MM.1S (cell line): Measurements from ENCODE around the gene OLFM2.

Experiments
- DNase-seq: peaks from one replicate; pipeline ENCODE4 v3.0.0-alpha.2; 2015
- H2AFZ ChIP-seq: fragments of 300-600 bp; sonication (generic); 2 replicates; pipeline ENCODE4 v1.6.0; 2016; ENCODE audit warnings: antibody characterized with exemption, low read length
- H3F3A ChIP-seq: fragments of 300-600 bp; sonication (generic); 2 replicates; pipeline ENCODE4 v1.6.1; 2016; ENCODE audit warnings: mild to moderate bottlenecking, antibody characterized with exemption, low read length, moderate library complexity, mixed read lengths; ENCODE audit not compliant: insufficient read depth
- H3K27ac ChIP-seq: fragments of 300-600 bp; sonication (generic); 2 replicates; pipeline ENCODE4 v1.5.1; 2016; ENCODE audit warnings: mild to moderate bottlenecking, low read length
- H3K27me3 ChIP-seq: fragments of 300-600 bp; sonication (generic); replicated peaks from 2 replicates; pipeline ENCODE4 v1.6.0; 2016; ENCODE audit warnings: low read length; ENCODE audit not compliant: insufficient read depth
- H3K36me3 ChIP-seq: fragments of 300-600 bp; sonication (generic); replicated peaks from 2 replicates; pipeline ENCODE4 v1.6.1; 2016; ENCODE audit warnings: mild to moderate bottlenecking, low read length, mixed read lengths; ENCODE audit not compliant: insufficient read depth
- H3K4me1 ChIP-seq: fragments of 300-600 bp; sonication (generic); 2 replicates; pipeline ENCODE4 v1.6.1; 2016; ENCODE audit warnings: low read length, mixed read lengths
- H3K4me2 ChIP-seq: fragments of 300-600 bp; sonication (generic); 2 replicates; pipeline ENCODE4 v1.6.0; 2016; ENCODE audit warnings: low read depth, low read length
- H3K4me3 ChIP-seq: fragments of 300-600 bp; sonication (generic); 2 replicates; pipeline ENCODE4 v1.5.1; 2016; ENCODE audit warnings: low read length, mixed read lengths
- H3K79me2 ChIP-seq: fragments of 300-600 bp; sonication (generic); 2 replicates; pipeline ENCODE4 v1.6.1; 2016; ENCODE audit warnings: mixed run types, low read length, mixed read lengths
- H3K9ac ChIP-seq: fragments of 300-600 bp; sonication (generic); 2 replicates; pipeline ENCODE4 v1.6.1; 2016; ENCODE audit warnings: low read length, mixed read lengths
- H3K9me2 ChIP-seq: fragments of 300-600 bp; sonication (generic); replicated peaks from 2 replicates; pipeline ENCODE4 v1.6.1; 2016; ENCODE audit warnings: mild to moderate bottlenecking, low read length, mixed read lengths; ENCODE audit not compliant: insufficient read depth
- H3K9me3 ChIP-seq: fragments of 300-600 bp; sonication (generic); replicated peaks from 2 replicates; pipeline ENCODE4 v1.6.1; 2016; ENCODE audit warnings: mild to moderate bottlenecking, low read length, mixed read lengths; ENCODE audit not compliant: insufficient read depth
- H4K20me1 ChIP-seq: fragments of 300-600 bp; sonication (generic); 2 replicates; pipeline ENCODE4 v1.6.1; 2016; ENCODE audit warnings: mild to moderate bottlenecking, low read length, moderate library complexity, mixed read lengths; ENCODE audit not compliant: insufficient read depth
- EZH2 ChIP-seq: fragments of 300-600 bp; sonication (generic); optimal IDR thresholded peaks from 2 replicates; pipeline ENCODE3; 2017; ENCODE audit warnings: low read depth, mild to moderate bottlenecking, antibody characterized with exemption, low read length, mixed read lengths
- EZH2phosphoT487 ChIP-seq: fragments of 300-600 bp; sonication (generic); IDR thresholded peaks from 2 replicates; pipeline ENCODE4 v1.6.1; 2018; ENCODE audit warnings: antibody characterized with exemption, low read length
- TF ChIP-seq, protein P1 (sequence below): fragments of 300-600 bp; sonication (generic); IDR thresholded peaks from 2 replicates; pipeline ENCODE4 v1.5.1; 2016; ENCODE audit warnings: antibody characterized with exemption, low read length, mixed read lengths

Gene OLFM2

DNA sequence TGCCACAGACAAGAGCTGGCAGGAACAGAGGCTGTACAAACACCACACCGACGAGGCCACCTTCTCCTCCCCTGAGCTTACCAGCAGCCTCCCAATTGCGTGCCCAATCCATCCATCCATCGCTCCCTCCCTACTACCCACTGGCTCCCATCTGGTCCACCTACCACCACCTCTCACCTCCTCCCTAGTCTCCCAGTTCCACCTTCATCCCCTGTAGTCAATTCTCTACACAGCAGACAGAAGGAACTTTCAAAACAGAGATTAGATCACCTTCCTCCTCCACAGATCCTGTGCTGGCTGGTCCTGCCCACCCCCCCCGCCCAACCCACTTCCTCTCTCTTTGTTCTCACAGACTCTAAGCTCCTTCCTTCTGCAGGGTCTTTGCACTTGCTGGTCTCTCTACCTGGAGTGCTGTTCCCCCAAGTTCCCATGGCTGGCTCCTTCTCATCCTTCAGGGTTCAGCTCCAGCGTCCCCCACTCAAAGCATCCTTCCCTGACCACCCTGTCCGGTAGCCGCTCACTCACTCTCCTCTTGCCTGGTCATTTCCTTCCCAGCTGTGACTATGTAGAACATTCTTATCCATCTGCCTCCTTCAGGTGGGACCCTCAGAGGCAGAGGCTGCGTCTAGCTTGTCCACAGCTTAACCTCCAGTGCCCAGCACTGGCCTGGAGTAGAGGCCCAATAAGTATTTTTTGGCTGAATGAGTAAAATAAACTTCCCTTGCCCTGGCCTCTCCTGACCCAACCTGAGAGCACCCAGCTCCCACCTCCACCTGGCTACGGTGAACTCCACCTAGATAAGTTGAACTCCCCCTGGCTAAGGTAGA, 78.2 kb downstream of the OLFM2 start:
- Histone ChIP-seq H2AFZ (no peak overlapping the region), H3K9ac (no peak overlapping the region), H3K9me2 (no peaks in the 10 kb centered on the region), H3K27me3 (no peaks in the 10 kb centered on the region), H3K4me2 (no peak overlapping the region), H3K79me2 (no peaks in the 10 kb centered on the region), H3K9me3 (no peaks in the 10 kb centered on the region), H3F3A (no peaks in the 10 kb centered on the region), H3K4me3 (no peak overlapping the region), H3K4me1 (no peaks in the 10 kb centered on the region), H3K27ac (no peak overlapping the region), H3K36me3 (no peaks in the 10 kb centered on the region), H4K20me1 (no peaks in the 10 kb centered on the region)
- TF ChIP-seq EZH2phosphoT487, result no peak
- no peak for DNase-seq

DNA sequence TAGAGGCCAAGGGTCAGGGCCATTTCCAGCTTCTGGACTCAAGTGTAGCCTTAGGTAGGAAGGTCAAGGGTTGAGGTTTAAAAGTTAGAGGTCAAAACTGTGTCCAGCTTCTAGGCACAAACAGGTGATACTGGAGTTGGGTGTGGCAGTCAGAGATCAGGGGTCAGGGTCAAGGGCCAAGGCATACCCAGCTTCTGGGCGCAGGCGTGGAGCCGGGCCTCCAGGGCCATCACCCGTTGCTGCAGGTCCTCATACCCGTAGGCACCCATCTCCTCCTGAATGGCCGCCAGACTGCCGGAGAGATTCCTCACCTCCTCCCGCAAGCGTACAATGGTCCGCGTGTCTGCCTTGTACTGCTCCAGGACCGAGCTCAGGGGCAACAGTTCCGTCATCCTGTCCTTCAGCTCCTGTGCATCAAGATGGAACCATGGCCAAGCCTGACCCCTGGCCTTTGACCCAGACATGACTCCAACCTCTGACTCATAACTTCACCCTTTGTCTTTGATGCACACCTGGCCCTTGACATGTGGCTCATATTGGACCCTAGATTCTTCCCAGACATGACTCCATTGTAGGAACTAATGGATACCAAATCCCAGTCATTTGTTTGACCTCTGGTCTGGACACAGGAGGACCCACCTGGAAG, 79.1 kb downstream of the OLFM2 start:
- Histone ChIP-seq H3K9me3 (no peaks in the 10 kb centered on the region), H3K36me3 (no peaks in the 10 kb centered on the region), H3F3A (no peaks in the 10 kb centered on the region), H3K9ac (no peak overlapping the region), H3K4me3 (no peak overlapping the region), H3K79me2 (no peaks in the 10 kb centered on the region), H3K27me3 (no peaks in the 10 kb centered on the region), H4K20me1 (no peaks in the 10 kb centered on the region), H3K4me1 (no peaks in the 10 kb centered on the region), H3K9me2 (no peaks in the 10 kb centered on the region), H3K27ac (no peak overlapping the region), H3K4me2 (no peak overlapping the region), H2AFZ (no peak overlapping the region)
- no peak for TF ChIP-seq EZH2phosphoT487
- TF ChIP-seq, protein P1, sequence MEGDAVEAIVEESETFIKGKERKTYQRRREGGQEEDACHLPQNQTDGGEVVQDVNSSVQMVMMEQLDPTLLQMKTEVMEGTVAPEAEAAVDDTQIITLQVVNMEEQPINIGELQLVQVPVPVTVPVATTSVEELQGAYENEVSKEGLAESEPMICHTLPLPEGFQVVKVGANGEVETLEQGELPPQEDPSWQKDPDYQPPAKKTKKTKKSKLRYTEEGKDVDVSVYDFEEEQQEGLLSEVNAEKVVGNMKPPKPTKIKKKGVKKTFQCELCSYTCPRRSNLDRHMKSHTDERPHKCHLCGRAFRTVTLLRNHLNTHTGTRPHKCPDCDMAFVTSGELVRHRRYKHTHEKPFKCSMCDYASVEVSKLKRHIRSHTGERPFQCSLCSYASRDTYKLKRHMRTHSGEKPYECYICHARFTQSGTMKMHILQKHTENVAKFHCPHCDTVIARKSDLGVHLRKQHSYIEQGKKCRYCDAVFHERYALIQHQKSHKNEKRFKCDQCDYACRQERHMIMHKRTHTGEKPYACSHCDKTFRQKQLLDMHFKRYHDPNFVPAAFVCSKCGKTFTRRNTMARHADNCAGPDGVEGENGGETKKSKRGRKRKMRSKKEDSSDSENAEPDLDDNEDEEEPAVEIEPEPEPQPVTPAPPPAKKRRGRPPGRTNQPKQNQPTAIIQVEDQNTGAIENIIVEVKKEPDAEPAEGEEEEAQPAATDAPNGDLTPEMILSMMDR, result no peak
- no peak for TF ChIP-seq EZH2
- no peak for DNase-seq

DNA sequence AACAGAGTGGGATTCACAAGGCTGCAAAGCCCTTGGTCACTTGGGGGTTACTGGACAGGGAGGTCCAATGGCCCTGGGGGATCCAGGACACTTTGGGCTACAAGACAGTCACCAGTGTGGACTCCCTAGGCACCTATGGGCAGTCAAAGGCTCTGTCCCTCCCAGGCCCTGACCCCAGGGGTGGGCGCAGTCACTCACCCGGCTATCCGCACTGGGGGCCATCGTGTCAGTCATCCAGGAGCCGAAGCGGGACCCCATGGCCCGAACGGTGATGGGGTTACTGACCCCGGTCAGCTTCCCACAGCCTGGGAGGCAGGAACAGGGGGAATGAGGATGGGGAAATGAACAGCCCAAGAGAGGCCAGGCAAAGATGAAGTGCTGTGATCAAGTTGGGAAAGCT, 79.7 kb downstream of the OLFM2 start:
- no peaks in the 10 kb centered on the region for H3F3A ChIP-seq
- H4K20me1 ChIP-seq, result no peaks in the 10 kb centered on the region
- H3K79me2 ChIP-seq, result no peaks in the 10 kb centered on the region
- no peaks in the 10 kb centered on the region for H3K9me2 ChIP-seq
- DNase-seq, result no peak
- H3K9me3 ChIP-seq, result no peaks in the 10 kb centered on the region
- no peak overlapping the region for H3K27ac ChIP-seq
- H3K36me3 ChIP-seq, result no peaks in the 10 kb centered on the region
- no peak overlapping the region for H3K9ac ChIP-seq
- no peaks in the 10 kb centered on the region for H3K27me3 ChIP-seq
- H3K4me3 ChIP-seq, result no peak overlapping the region
- H3K4me2 ChIP-seq, result no peak overlapping the region
- no peaks in the 10 kb centered on the region for H3K4me1 ChIP-seq
- H2AFZ ChIP-seq, result no peak overlapping the region
- no peak for TF ChIP-seq EZH2phosphoT487
- TF ChIP-seq, protein P1, result no peak
- TF ChIP-seq EZH2, result no peak
